ACC112 (cell line): Measurements from ENCODE around the gene FSTL4.

Experiments
- H2AFZ ChIP-seq: fragments of 200-600 bp; sonication (generic); one replicate; pipeline ENCODE4 v1.6.0; 2017; ENCODE audit warnings: antibody characterized with exemption, low read length; ENCODE audit not compliant: unreplicated experiment
- H3K27ac ChIP-seq: fragments of 200-600 bp; sonication (generic); 2 replicates; pipeline ENCODE4 v1.5.1; 2014; ENCODE audit warnings: low read depth, mild to moderate bottlenecking, antibody characterized with exemption, low read length, moderate library complexity
- H3K27me3 ChIP-seq: fragments of 200-600 bp; sonication (generic); 2 replicates; pipeline ENCODE4 v1.6.1; 2014; ENCODE audit warnings: mild to moderate bottlenecking, antibody characterized with exemption, low read length, moderate library complexity, mixed read lengths; ENCODE audit not compliant: insufficient read depth
- H3K36me3 ChIP-seq: fragments of 200-600 bp; sonication (generic); 2 replicates; pipeline ENCODE4 v1.6.1; 2016; ENCODE audit warnings: mild to moderate bottlenecking, antibody characterized with exemption, low read length, moderate library complexity, mixed read lengths; ENCODE audit not compliant: insufficient read depth
- H3K4me1 ChIP-seq: fragments of 200-600 bp; sonication (generic); one replicate; pipeline ENCODE4 v1.6.1; 2016; ENCODE audit warnings: low read length, mixed read lengths; ENCODE audit not compliant: insufficient read depth, unreplicated experiment, control insufficient read depth
- H3K4me3 ChIP-seq: fragments of 200-600 bp; sonication (generic); 2 replicates; pipeline ENCODE4 v1.5.1; 2014; ENCODE audit warnings: mild to moderate bottlenecking, low read depth, low read length
- H3K79me2 ChIP-seq: fragments of 200-600 bp; sonication (generic); one replicate; pipeline ENCODE4 v1.6.0; 2016; ENCODE audit warnings: low read length; ENCODE audit not compliant: control insufficient read depth, unreplicated experiment, insufficient read depth

The FSTL4 gene

GRCh38 chr5:133373121-133373870 is 239.0 kb downstream of the FSTL4 start:
- Histone ChIP-seq H3K27me3 (peaks cover 28% of the 10 kb centered on the region), H3K79me2 (no peaks in the 10 kb centered on the region), H2AFZ (no peak overlapping the region)

GRCh38 chr5:133372293-133372937 is 239.9 kb downstream of the FSTL4 start:
- Histone ChIP-seq H3K79me2 (no peaks in the 10 kb centered on the region), H2AFZ (no peak overlapping the region), H3K36me3 (no peaks in the 10 kb centered on the region), H3K27me3 (peaks cover 37% of the 10 kb centered on the region), H3K27ac (no peak overlapping the region), H3K4me1 (no peaks in the 10 kb centered on the region), H3K4me3 (no peak overlapping the region)

More at GRCh38 chr5:133373121-133373870, 239.0 kb downstream of the FSTL4 start:
- H3K27ac ChIP-seq = no peak overlapping the region
- no peaks in the 10 kb centered on the region for H3K36me3 ChIP-seq
- H3K4me3 ChIP-seq = no peak overlapping the region
- no peaks in the 10 kb centered on the region for H3K4me1 ChIP-seq

GRCh38 chr5:133371371-133372155 is 240.8 kb downstream of the FSTL4 start:
- Histone ChIP-seq H3K27me3 (peaks cover 44% of the 10 kb centered on the region), H3K4me3 (no peak overlapping the region), H3K79me2 (no peaks in the 10 kb centered on the region), H2AFZ (no peak overlapping the region), H3K27ac (no peak overlapping the region), H3K4me1 (no peaks in the 10 kb centered on the region), H3K36me3 (no peaks in the 10 kb centered on the region)

GRCh38 chr5:133370904-133371303 is 241.4 kb downstream of the FSTL4 start:
- no peaks in the 10 kb centered on the region for H3K79me2 ChIP-seq
- H2AFZ ChIP-seq = no peak overlapping the region
- H3K36me3 ChIP-seq = no peaks in the 10 kb centered on the region
- H3K27me3 ChIP-seq = peaks cover 51% of the 10 kb centered on the region
- H3K4me1 ChIP-seq = no peaks in the 10 kb centered on the region
- H3K4me3 ChIP-seq = no peak overlapping the region
- no peak overlapping the region for H3K27ac ChIP-seq

- no peak overlapping the region for H3K27ac ChIP-seq
- H3K36me3 ChIP-seq = no peaks in the 10 kb centered on the region
- H3K4me1 ChIP-seq = no peaks in the 10 kb centered on the region
- H3K27me3 ChIP-seq = peaks cover 51% of the 10 kb centered on the region
- no peak overlapping the region for H2AFZ ChIP-seq
- no peak overlapping the region for H3K4me3 ChIP-seq
- no peaks in the 10 kb centered on the region for H3K79me2 ChIP-seq
Observed at GRCh38 chr5:133370036-133370831, 242.1 kb downstream of the FSTL4 start.

- H2AFZ ChIP-seq = no peak overlapping the region
- H3K79me2 ChIP-seq = no peaks in the 10 kb centered on the region
- H3K27me3 ChIP-seq = peaks cover 59% of the 10 kb centered on the region
- no peak overlapping the region for H3K27ac ChIP-seq
- no peaks in the 10 kb centered on the region for H3K4me1 ChIP-seq
- no peaks in the 10 kb centered on the region for H3K36me3 ChIP-seq
- no peak overlapping the region for H3K4me3 ChIP-seq
Observed at GRCh38 chr5:133368916-133369783, 243.2 kb downstream of the FSTL4 start.

GRCh38 chr5:133367984-133368383 is 244.4 kb downstream of the FSTL4 start:
- H3K27ac ChIP-seq = no peak overlapping the region
- no peak overlapping the region for H3K4me3 ChIP-seq
- H3K79me2 ChIP-seq = no peaks in the 10 kb centered on the region
- no peaks in the 10 kb centered on the region for H3K36me3 ChIP-seq
- H3K27me3 ChIP-seq = peaks cover 69% of the 10 kb centered on the region
- no peaks in the 10 kb centered on the region for H3K4me1 ChIP-seq
- H2AFZ ChIP-seq = no peak overlapping the region

GRCh38 chr5:133367071-133367786 is 245.1 kb downstream of the FSTL4 start:
- Histone ChIP-seq H2AFZ (no peak overlapping the region), H3K27me3 (peaks cover 68% of the 10 kb centered on the region), H3K36me3 (no peaks in the 10 kb centered on the region), H3K79me2 (no peaks in the 10 kb centered on the region), H3K27ac (no peak overlapping the region), H3K4me1 (no peaks in the 10 kb centered on the region), H3K4me3 (no peak overlapping the region)

- no peaks in the 10 kb centered on the region for H3K4me1 ChIP-seq
- no peaks in the 10 kb centered on the region for H3K79me2 ChIP-seq
- peaks cover 71% of the 10 kb centered on the region for H3K27me3 ChIP-seq
- H3K4me3 ChIP-seq = no peak overlapping the region
- no peaks in the 10 kb centered on the region for H3K36me3 ChIP-seq
- no peak overlapping the region for H2AFZ ChIP-seq
- H3K27ac ChIP-seq = no peak overlapping the region
Observed at GRCh38 chr5:133366438-133366837, 245.9 kb downstream of the FSTL4 start.
